ENCODE measurements around the gene OPN1SW. TPM values are rescaled to one million over a fixed set of nuclear protein-coding genes. Genes with fewer than 3 reads are reported as not detected.

OPN1SW gene
- total RNA-seq, 1 experiment from 2014 or later = not detected

GRCh38 chr7:128763541-128763940, 12.1 kb downstream of the OPN1SW start:
- Histone ChIP-seq H3K27me3 (ENCODE audit: low read length) (no peaks in the 10 kb centered on the region), H4K20me1 (ENCODE audit: insufficient read depth, low read depth, low read length) (no peaks in the 10 kb centered on the region), H3K4me3 (ENCODE audit: low read length) (no peak overlapping the region), H3K4me1 (ENCODE audit: low read length) (no peaks in the 10 kb centered on the region), H3K36me3 (ENCODE audit: insufficient read depth, low read length) (peaks cover 43% of the 10 kb centered on the region), H3K9ac (ENCODE audit: low read length) (no peak overlapping the region), H3K27ac (ENCODE audit: low read length) (no peak overlapping the region), H3K9me2 (replicated peaks; ENCODE audit: insufficient read depth, low read length) (no peaks in the 10 kb centered on the region), H2AFZ (ENCODE audit: low read length) (no peak overlapping the region), H3K79me2 (ENCODE audit: low read length) (peaks cover 11% of the 10 kb centered on the region; the same call in 1 of the 2 replicates), H3K4me2 (ENCODE audit: low read depth, low read length, poor library complexity, severe bottlenecking) (no peak overlapping the region), H3K9me3 (ENCODE audit: low read length) (no peaks in the 10 kb centered on the region)
- DNase-seq = no peak

GRCh38 chr7:128759242-128759641, 16.4 kb downstream of the OPN1SW start:
- no peaks in the 10 kb centered on the region for H3K4me1 ChIP-seq (ENCODE audit: low read length)
- no peak overlapping the region for H3K27ac ChIP-seq (ENCODE audit: low read length)
- peaks cover 3% of the 10 kb centered on the region; the same call in 1 of the 2 replicates for H4K20me1 ChIP-seq (ENCODE audit: insufficient read depth, low read depth, low read length)
- H3K9ac ChIP-seq (ENCODE audit: low read length) = no peak overlapping the region
- H3K27me3 ChIP-seq (ENCODE audit: low read length) = no peaks in the 10 kb centered on the region
- no peaks in the 10 kb centered on the region for H3K9me3 ChIP-seq (ENCODE audit: low read length)
- no peak overlapping the region for H2AFZ ChIP-seq (ENCODE audit: low read length)
- H3K79me2 ChIP-seq (ENCODE audit: low read length) = peaks cover 39% of the 10 kb centered on the region
- H3K4me3 ChIP-seq (ENCODE audit: low read length) = no peak overlapping the region
- no peak overlapping the region for H3K4me2 ChIP-seq (ENCODE audit: low read depth, low read length, poor library complexity, severe bottlenecking)
- peaks cover 51% of the 10 kb centered on the region for H3K36me3 ChIP-seq (ENCODE audit: insufficient read depth, low read length)
- no peaks in the 10 kb centered on the region for H3K9me2 ChIP-seq (replicated peaks; ENCODE audit: insufficient read depth, low read length)
- no peak for DNase-seq

DNA sequence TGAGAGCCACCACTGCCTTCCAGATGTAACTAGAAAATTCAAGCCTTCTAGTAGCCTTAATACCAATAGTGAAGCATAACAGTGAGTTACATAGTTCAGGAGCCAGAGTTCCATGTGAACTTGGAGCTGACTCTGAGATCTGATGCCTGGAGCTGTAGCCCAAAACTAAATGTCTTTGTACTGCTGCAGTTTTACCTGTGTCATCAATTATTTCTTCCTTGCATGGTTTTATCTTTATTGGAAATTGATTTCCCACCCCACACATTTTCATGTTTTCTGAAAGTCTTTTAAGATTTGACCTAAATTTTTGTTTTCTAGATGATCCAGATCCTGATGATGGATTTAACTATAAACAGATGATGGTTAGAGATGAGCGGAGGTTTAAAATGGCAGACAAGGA, 17.0 kb downstream of the OPN1SW start:
- Histone ChIP-seq H3K9ac (ENCODE audit: low read length) (no peak overlapping the region), H3K4me2 (ENCODE audit: low read depth, low read length, poor library complexity, severe bottlenecking) (no peak overlapping the region), H3K9me3 (ENCODE audit: low read length) (no peaks in the 10 kb centered on the region), H3K9me2 (replicated peaks; ENCODE audit: insufficient read depth, low read length) (no peaks in the 10 kb centered on the region), H3K4me1 (ENCODE audit: low read length) (no peaks in the 10 kb centered on the region), H3K27me3 (ENCODE audit: low read length) (no peaks in the 10 kb centered on the region), H3K27ac (ENCODE audit: low read length) (no peak overlapping the region), H4K20me1 (ENCODE audit: insufficient read depth, low read depth, low read length) (peaks cover 3% of the 10 kb centered on the region; the same call in 1 of the 2 replicates), H2AFZ (ENCODE audit: low read length) (no peak overlapping the region), H3K4me3 (ENCODE audit: low read length) (no peak overlapping the region), H3K36me3 (ENCODE audit: insufficient read depth, low read length) (peaks cover 51% of the 10 kb centered on the region), H3K79me2 (ENCODE audit: low read length) (peaks cover 42% of the 10 kb centered on the region)
- no peak for DNase-seq

- H2AFZ ChIP-seq (ENCODE audit: low read length) = no peak overlapping the region
- H3K4me2 ChIP-seq (ENCODE audit: low read depth, low read length, poor library complexity, severe bottlenecking) = no peak overlapping the region
- H3K9ac ChIP-seq (ENCODE audit: low read length) = no peak overlapping the region
- H3K79me2 ChIP-seq (ENCODE audit: low read length) = peaks cover 53% of the 10 kb centered on the region
- peaks cover 3% of the 10 kb centered on the region; the same call in 1 of the 2 replicates for H4K20me1 ChIP-seq (ENCODE audit: insufficient read depth, low read depth, low read length)
- peaks cover 59% of the 10 kb centered on the region for H3K36me3 ChIP-seq (ENCODE audit: insufficient read depth, low read length)
- no peak overlapping the region for H3K4me3 ChIP-seq (ENCODE audit: low read length)
- DNase-seq = no peak
- no peaks in the 10 kb centered on the region for H3K9me2 ChIP-seq (replicated peaks; ENCODE audit: insufficient read depth, low read length)
- H3K27me3 ChIP-seq (ENCODE audit: low read length) = no peaks in the 10 kb centered on the region
- no peaks in the 10 kb centered on the region for H3K9me3 ChIP-seq (ENCODE audit: low read length)
- no peaks in the 10 kb centered on the region for H3K4me1 ChIP-seq (ENCODE audit: low read length)
- no peak overlapping the region for H3K27ac ChIP-seq (ENCODE audit: low read length)
Measured at GRCh38 chr7:128757203-128757602, 18.4 kb downstream of the OPN1SW start.

- Histone ChIP-seq H3K27me3 (ENCODE audit: low read length) (no peaks in the 10 kb centered on the region), H3K9me3 (ENCODE audit: low read length) (no peaks in the 10 kb centered on the region), H3K36me3 (ENCODE audit: insufficient read depth, low read length) (peaks cover 57% of the 10 kb centered on the region), H2AFZ (ENCODE audit: low read length) (no peak overlapping the region), H3K9me2 (replicated peaks; ENCODE audit: insufficient read depth, low read length) (no peaks in the 10 kb centered on the region), H3K9ac (ENCODE audit: low read length) (no peak overlapping the region), H3K79me2 (ENCODE audit: low read length) (peaks cover 60% of the 10 kb centered on the region), H3K4me1 (ENCODE audit: low read length) (no peaks in the 10 kb centered on the region), H4K20me1 (ENCODE audit: insufficient read depth, low read depth, low read length) (peaks cover 3% of the 10 kb centered on the region; the same call in 1 of the 2 replicates), H3K27ac (ENCODE audit: low read length) (no peak overlapping the region), H3K4me2 (ENCODE audit: low read depth, low read length, poor library complexity, severe bottlenecking) (no peak overlapping the region), H3K4me3 (ENCODE audit: low read length) (no peak overlapping the region)
- DNase-seq = no peak
Measured at GRCh38 chr7:128755819-128756476, 19.6 kb downstream of the OPN1SW start.

- H3K79me2 ChIP-seq (ENCODE audit: low read length) = peaks cover 66% of the 10 kb centered on the region
- DNase-seq = no peak
- no peak overlapping the region for H3K4me2 ChIP-seq (ENCODE audit: low read depth, low read length, poor library complexity, severe bottlenecking)
- H3K27ac ChIP-seq (ENCODE audit: low read length) = no peak overlapping the region
- peaks cover 3% of the 10 kb centered on the region; the same call in 1 of the 2 replicates for H4K20me1 ChIP-seq (ENCODE audit: insufficient read depth, low read depth, low read length)
- no peaks in the 10 kb centered on the region for H3K27me3 ChIP-seq (ENCODE audit: low read length)
- no peaks in the 10 kb centered on the region for H3K9me2 ChIP-seq (replicated peaks; ENCODE audit: insufficient read depth, low read length)
- H2AFZ ChIP-seq (ENCODE audit: low read length) = no peak overlapping the region
- no peak overlapping the region for H3K9ac ChIP-seq (ENCODE audit: low read length)
- H3K36me3 ChIP-seq (ENCODE audit: insufficient read depth, low read length) = peaks cover 62% of the 10 kb centered on the region
- H3K4me1 ChIP-seq (ENCODE audit: low read length) = no peaks in the 10 kb centered on the region
- H3K4me3 ChIP-seq (ENCODE audit: low read length) = no peak overlapping the region
- no peaks in the 10 kb centered on the region for H3K9me3 ChIP-seq (ENCODE audit: low read length)
Measured at GRCh38 chr7:128755075-128755818, 20.3 kb downstream of the OPN1SW start.

DNA sequence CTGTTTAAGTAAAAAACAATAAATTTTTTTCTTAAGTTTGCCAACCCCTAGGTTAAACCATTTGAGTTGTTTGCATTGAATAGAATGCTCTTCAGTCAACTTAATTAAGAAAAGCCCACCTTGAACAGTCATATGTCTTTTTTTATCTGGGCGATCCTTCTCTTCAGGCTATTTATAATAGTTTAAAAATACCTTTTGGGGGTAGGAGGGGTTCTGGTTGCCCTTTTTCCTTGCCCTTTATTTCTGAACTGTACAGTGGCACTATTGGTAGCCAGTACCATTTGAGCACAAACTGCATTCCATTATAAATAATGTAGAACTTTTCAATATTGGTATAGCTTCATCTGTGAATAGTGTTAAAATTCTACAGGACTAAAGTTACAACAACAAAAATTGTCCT, 23.3 kb downstream of the OPN1SW start:
- Histone ChIP-seq H3K36me3 (ENCODE audit: insufficient read depth, low read length) (peaks cover 59% of the 10 kb centered on the region), H2AFZ (ENCODE audit: low read length) (no peak overlapping the region), H3K79me2 (ENCODE audit: low read length) (peaks cover 86% of the 10 kb centered on the region), H3K9ac (ENCODE audit: low read length) (no peak overlapping the region), H3K27me3 (ENCODE audit: low read length) (no peaks in the 10 kb centered on the region), H3K9me2 (replicated peaks; ENCODE audit: insufficient read depth, low read length) (no peaks in the 10 kb centered on the region), H3K4me2 (ENCODE audit: low read depth, low read length, poor library complexity, severe bottlenecking) (no peak overlapping the region), H3K4me1 (ENCODE audit: low read length) (no peaks in the 10 kb centered on the region), H3K9me3 (ENCODE audit: low read length) (no peaks in the 10 kb centered on the region), H3K4me3 (ENCODE audit: low read length) (no peak overlapping the region), H3K27ac (ENCODE audit: low read length) (no peak overlapping the region), H4K20me1 (ENCODE audit: insufficient read depth, low read depth, low read length) (peaks cover 9% of the 10 kb centered on the region)
- no peak for DNase-seq

DNA sequence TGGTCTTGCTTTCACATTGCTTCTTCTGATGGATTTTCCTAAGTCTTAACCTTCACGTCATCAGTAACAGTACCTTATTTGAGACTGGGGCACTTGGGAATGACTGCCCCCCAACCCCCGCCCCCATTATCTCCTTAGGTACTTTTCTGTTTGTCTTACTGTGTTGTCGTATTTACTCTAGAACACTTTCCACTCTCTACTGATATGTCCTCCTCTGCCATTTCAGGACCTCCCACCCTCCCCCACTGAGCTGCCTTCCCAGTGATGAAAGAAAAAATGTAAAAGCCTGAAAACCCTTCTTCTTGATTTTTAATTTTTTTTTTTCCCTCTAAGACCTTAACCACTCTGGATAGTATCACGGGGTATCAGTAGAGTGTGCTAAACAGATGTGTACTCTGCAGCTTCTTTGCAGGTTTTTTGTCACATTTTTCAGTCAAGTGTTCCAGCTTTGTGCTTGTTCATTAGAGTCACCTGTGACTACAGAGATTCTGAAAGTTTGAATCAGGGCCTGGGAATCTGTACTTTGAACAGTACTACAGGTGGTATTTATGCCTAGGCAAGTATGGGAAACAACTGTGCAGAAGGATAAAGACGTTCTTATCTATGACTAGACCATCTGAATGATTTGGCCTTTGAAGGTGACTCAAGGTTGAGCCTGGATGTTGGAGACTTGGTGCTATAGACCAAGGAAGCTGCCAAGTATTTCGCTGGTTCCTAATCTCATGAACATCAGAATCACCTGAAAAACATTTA, 28.1 kb downstream of the OPN1SW start:
- Histone ChIP-seq H3K36me3 (ENCODE audit: insufficient read depth, low read length) (peaks cover 34% of the 10 kb centered on the region), H3K9ac (ENCODE audit: low read length) (no peak overlapping the region), H3K79me2 (ENCODE audit: low read length) (peaks cover 95% of the 10 kb centered on the region), H3K4me1 (ENCODE audit: low read length) (no peaks in the 10 kb centered on the region; the same call in 1 of the 2 replicates), H2AFZ (ENCODE audit: low read length) (no peak overlapping the region), H3K9me3 (ENCODE audit: low read length) (no peaks in the 10 kb centered on the region), H3K27ac (ENCODE audit: low read length) (no peak overlapping the region), H3K27me3 (ENCODE audit: low read length) (no peaks in the 10 kb centered on the region), H3K4me3 (ENCODE audit: low read length) (no peak overlapping the region), H4K20me1 (ENCODE audit: insufficient read depth, low read depth, low read length) (peaks cover 6% of the 10 kb centered on the region; the same call in 1 of the 2 replicates), H3K9me2 (replicated peaks; ENCODE audit: insufficient read depth, low read length) (no peaks in the 10 kb centered on the region), H3K4me2 (ENCODE audit: low read depth, low read length, poor library complexity, severe bottlenecking) (no peak overlapping the region)
- DNase-seq = no peak

Measured in Karpas-422 (cell line).